ENCODE data around the gene RASA1.
A peak's percentile ranks its signal among the peaks of the same experiment; 100 is the strongest.

Gene RASA1

GRCh38 chr5:87267574-87268125 lies at the start of gene RASA1:
TSS of gene RASA1 (plus strand) at chr5:87267883. CDS start at chr5:87268452, 569 bp downstream.
- Mint-ChIP-seq H3K9me3 (no peaks in the 10 kb centered on the region), H3K27ac (peak within 1 kb of the TSS; percentile 95), H3K27me3 (no peaks in the 10 kb centered on the region), H3K4me3 (peak within 1 kb of the TSS; percentile 96), H3K36me3 (ENCODE audit: low read depth) (peaks cover 18% of the 10 kb centered on the region), H3K4me1 (peaks cover 33% of the 10 kb centered on the region)
- ATAC-seq: peak; percentile 77
- DNase-seq: peak; percentile 94

GRCh38 chr5:87229780-87230179 lies 37.9 kb upstream of the RASA1 start:
- Mint-ChIP-seq H3K36me3 (ENCODE audit: low read depth) (no peaks in the 10 kb centered on the region), H3K27me3 (no peaks in the 10 kb centered on the region), H3K4me1 (peaks cover 7% of the 10 kb centered on the region), H3K4me3 (no peak overlapping the region), H3K27ac (no peak overlapping the region), H3K9me3 (no peaks in the 10 kb centered on the region)
- ATAC-seq (no peak), DNase-seq (no peak)

- DNase-seq (no peak), ATAC-seq (peak; percentile 84)
- Mint-ChIP-seq H3K9me3 (no peaks in the 10 kb centered on the region), H3K27me3 (no peaks in the 10 kb centered on the region), H3K4me1 (peaks cover 7% of the 10 kb centered on the region), H3K4me3 (no peak overlapping the region), H3K27ac (no peak overlapping the region), H3K36me3 (ENCODE audit: low read depth) (no peaks in the 10 kb centered on the region)
Observed at GRCh38 chr5:87231037-87231808, 36.5 kb upstream of the RASA1 start.

GRCh38 chr5:87233143-87233542 lies 34.5 kb upstream of the RASA1 start:
- H3K36me3 Mint-ChIP-seq (ENCODE audit: low read depth): no peaks in the 10 kb centered on the region
- no peak overlapping the region for H3K27ac Mint-ChIP-seq
- H3K4me3 Mint-ChIP-seq: no peak overlapping the region
- no peaks in the 10 kb centered on the region for H3K9me3 Mint-ChIP-seq
- DNase-seq (no peak), ATAC-seq (no peak)
- no peaks in the 10 kb centered on the region for H3K27me3 Mint-ChIP-seq
- H3K4me1 Mint-ChIP-seq: peaks cover 7% of the 10 kb centered on the region

- H3K27me3 Mint-ChIP-seq: no peaks in the 10 kb centered on the region
- H3K27ac Mint-ChIP-seq: no peak overlapping the region
- ATAC-seq (no peak), DNase-seq (no peak)
- no peaks in the 10 kb centered on the region for H3K36me3 Mint-ChIP-seq (ENCODE audit: low read depth)
- H3K9me3 Mint-ChIP-seq: no peaks in the 10 kb centered on the region
- no peaks in the 10 kb centered on the region for H3K4me1 Mint-ChIP-seq
- no peak overlapping the region for H3K4me3 Mint-ChIP-seq
Observed at GRCh38 chr5:87241555-87241954, 26.1 kb upstream of the RASA1 start.

GRCh38 chr5:87242242-87242641 lies 25.4 kb upstream of the RASA1 start:
- Mint-ChIP-seq H3K27ac (no peak overlapping the region), H3K27me3 (no peaks in the 10 kb centered on the region), H3K9me3 (no peaks in the 10 kb centered on the region), H3K4me3 (no peak overlapping the region), H3K4me1 (no peaks in the 10 kb centered on the region), H3K36me3 (ENCODE audit: low read depth) (no peaks in the 10 kb centered on the region)
- DNase-seq (no peak), ATAC-seq (no peak)

GRCh38 chr5:87243161-87243844 lies 24.4 kb upstream of the RASA1 start:
- no peaks in the 10 kb centered on the region for H3K27me3 Mint-ChIP-seq
- H3K4me3 Mint-ChIP-seq: no peak overlapping the region
- no peak overlapping the region for H3K27ac Mint-ChIP-seq
- ATAC-seq (no peak), DNase-seq (no peak)
- no peaks in the 10 kb centered on the region for H3K36me3 Mint-ChIP-seq (ENCODE audit: low read depth)
- no peaks in the 10 kb centered on the region for H3K9me3 Mint-ChIP-seq
- no peaks in the 10 kb centered on the region for H3K4me1 Mint-ChIP-seq

- no peak for DNase-seq
- H3K9me3 Mint-ChIP-seq: no peaks in the 10 kb centered on the region
- no peaks in the 10 kb centered on the region for H3K36me3 Mint-ChIP-seq (ENCODE audit: low read depth)
- no peak overlapping the region for H3K27ac Mint-ChIP-seq
- no peaks in the 10 kb centered on the region for H3K4me1 Mint-ChIP-seq
- no peak for ATAC-seq
- no peak overlapping the region for H3K4me3 Mint-ChIP-seq
- no peaks in the 10 kb centered on the region for H3K27me3 Mint-ChIP-seq
Observed at GRCh38 chr5:87245451-87245850, 22.2 kb upstream of the RASA1 start.

GRCh38 chr5:87246061-87246460 lies 21.6 kb upstream of the RASA1 start:
- Mint-ChIP-seq H3K27me3 (no peaks in the 10 kb centered on the region), H3K4me3 (no peak overlapping the region), H3K9me3 (no peaks in the 10 kb centered on the region), H3K27ac (no peak overlapping the region), H3K4me1 (no peaks in the 10 kb centered on the region), H3K36me3 (ENCODE audit: low read depth) (no peaks in the 10 kb centered on the region)
- DNase-seq (no peak), ATAC-seq (no peak)

- Mint-ChIP-seq H3K27me3 (no peaks in the 10 kb centered on the region), H3K36me3 (ENCODE audit: low read depth) (no peaks in the 10 kb centered on the region), H3K9me3 (no peaks in the 10 kb centered on the region), H3K4me1 (no peaks in the 10 kb centered on the region), H3K4me3 (no peak overlapping the region), H3K27ac (no peak overlapping the region)
- DNase-seq (no peak), ATAC-seq (no peak)
Observed at GRCh38 chr5:87252283-87252605, 15.4 kb upstream of the RASA1 start.

- Mint-ChIP-seq H3K27ac (no peak overlapping the region), H3K27me3 (no peaks in the 10 kb centered on the region), H3K36me3 (ENCODE audit: low read depth) (no peaks in the 10 kb centered on the region), H3K4me3 (no peak overlapping the region), H3K4me1 (peaks cover 4% of the 10 kb centered on the region), H3K9me3 (no peaks in the 10 kb centered on the region)
- ATAC-seq: no peak
- DNase-seq: no peak
Observed at GRCh38 chr5:87254035-87254434, 13.6 kb upstream of the RASA1 start.

- no peak overlapping the region for H3K27ac Mint-ChIP-seq
- DNase-seq: no peak
- no peak for ATAC-seq
- H3K4me1 Mint-ChIP-seq: peaks cover 7% of the 10 kb centered on the region
- H3K36me3 Mint-ChIP-seq (ENCODE audit: low read depth): no peaks in the 10 kb centered on the region
- H3K27me3 Mint-ChIP-seq: no peaks in the 10 kb centered on the region
- H3K4me3 Mint-ChIP-seq: no peak overlapping the region
- H3K9me3 Mint-ChIP-seq: no peaks in the 10 kb centered on the region
Observed at GRCh38 chr5:87258507-87258906, 9.2 kb upstream of the RASA1 start.

- Mint-ChIP-seq H3K4me3 (no peak overlapping the region), H3K36me3 (ENCODE audit: low read depth) (no peaks in the 10 kb centered on the region), H3K4me1 (peaks cover 7% of the 10 kb centered on the region), H3K27ac (no peak overlapping the region), H3K27me3 (no peaks in the 10 kb centered on the region), H3K9me3 (no peaks in the 10 kb centered on the region)
- no peak for DNase-seq
- ATAC-seq: no peak
Observed at GRCh38 chr5:87260604-87261192, 7.0 kb upstream of the RASA1 start.

GRCh38 chr5:87263498-87263897 lies 4.2 kb upstream of the RASA1 start:
- no peak for DNase-seq
- H3K9me3 Mint-ChIP-seq: no peaks in the 10 kb centered on the region
- H3K36me3 Mint-ChIP-seq (ENCODE audit: low read depth): peaks cover 4% of the 10 kb centered on the region
- ATAC-seq: no peak
- no peaks in the 10 kb centered on the region for H3K27me3 Mint-ChIP-seq
- H3K27ac Mint-ChIP-seq: no peak overlapping the region
- no peak overlapping the region for H3K4me3 Mint-ChIP-seq
- H3K4me1 Mint-ChIP-seq: peaks cover 17% of the 10 kb centered on the region
